ENCODE data around the gene TDRKH. TPM values are rescaled to one million over a fixed set of nuclear protein-coding genes. Genes with fewer than 3 reads are reported as not detected.

The TDRKH gene
- total and polyA plus RNA-seq, 2 of the 13 experiments (the other 11 are each of a cell fraction or from before 2014, with no cell fraction given): 3.9 to 5.4 TPM

DNA sequence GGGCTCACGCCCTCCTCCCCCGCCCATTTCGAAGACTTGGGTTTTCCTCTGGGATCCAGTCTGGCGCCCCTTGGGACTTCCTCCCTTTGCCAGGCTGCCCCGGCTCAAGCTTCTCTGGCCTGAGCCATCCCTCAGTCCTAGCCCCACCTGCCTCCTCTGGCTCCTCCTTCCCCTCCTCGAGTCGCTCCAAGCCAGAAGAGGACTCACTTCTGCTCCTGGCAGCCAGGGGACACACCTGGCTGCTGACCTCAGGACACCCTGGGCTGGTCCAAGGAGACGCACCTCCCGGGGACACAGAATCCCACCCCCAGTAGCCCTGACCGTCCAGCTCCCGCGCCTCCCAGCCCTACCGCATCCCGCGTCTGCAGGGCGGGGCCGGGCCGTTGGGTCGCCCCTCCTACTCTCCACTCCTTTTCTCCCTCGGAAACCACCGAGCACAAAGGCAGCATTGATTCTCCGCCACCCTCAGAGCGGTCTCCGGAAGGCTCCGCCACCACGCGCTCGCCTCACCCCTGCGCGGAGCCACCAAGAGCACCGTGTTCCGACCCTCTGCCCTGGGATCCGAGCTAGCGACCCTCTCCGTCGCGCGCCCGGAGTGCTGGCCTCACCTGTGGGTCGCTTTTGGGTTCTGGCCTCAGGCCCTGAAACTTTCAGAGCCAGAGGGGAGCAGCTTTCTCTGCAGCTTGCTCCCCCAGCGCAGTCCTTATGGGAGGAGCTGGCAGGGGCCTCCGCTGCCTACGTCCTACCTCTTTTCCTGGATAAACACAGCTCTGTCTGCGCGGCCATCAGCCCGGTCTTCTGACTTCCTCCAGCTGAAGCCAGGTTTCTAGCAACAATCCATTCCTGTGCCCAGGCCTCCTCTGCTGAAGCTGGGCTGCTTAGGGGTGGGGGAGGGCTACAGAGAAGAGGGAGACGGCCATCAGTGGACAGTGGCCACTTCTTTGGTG lies 49.4 kb upstream of the TDRKH start, which contains the start of gene C2CD4D (continued):
- TF ChIP-seq, protein P1, sequence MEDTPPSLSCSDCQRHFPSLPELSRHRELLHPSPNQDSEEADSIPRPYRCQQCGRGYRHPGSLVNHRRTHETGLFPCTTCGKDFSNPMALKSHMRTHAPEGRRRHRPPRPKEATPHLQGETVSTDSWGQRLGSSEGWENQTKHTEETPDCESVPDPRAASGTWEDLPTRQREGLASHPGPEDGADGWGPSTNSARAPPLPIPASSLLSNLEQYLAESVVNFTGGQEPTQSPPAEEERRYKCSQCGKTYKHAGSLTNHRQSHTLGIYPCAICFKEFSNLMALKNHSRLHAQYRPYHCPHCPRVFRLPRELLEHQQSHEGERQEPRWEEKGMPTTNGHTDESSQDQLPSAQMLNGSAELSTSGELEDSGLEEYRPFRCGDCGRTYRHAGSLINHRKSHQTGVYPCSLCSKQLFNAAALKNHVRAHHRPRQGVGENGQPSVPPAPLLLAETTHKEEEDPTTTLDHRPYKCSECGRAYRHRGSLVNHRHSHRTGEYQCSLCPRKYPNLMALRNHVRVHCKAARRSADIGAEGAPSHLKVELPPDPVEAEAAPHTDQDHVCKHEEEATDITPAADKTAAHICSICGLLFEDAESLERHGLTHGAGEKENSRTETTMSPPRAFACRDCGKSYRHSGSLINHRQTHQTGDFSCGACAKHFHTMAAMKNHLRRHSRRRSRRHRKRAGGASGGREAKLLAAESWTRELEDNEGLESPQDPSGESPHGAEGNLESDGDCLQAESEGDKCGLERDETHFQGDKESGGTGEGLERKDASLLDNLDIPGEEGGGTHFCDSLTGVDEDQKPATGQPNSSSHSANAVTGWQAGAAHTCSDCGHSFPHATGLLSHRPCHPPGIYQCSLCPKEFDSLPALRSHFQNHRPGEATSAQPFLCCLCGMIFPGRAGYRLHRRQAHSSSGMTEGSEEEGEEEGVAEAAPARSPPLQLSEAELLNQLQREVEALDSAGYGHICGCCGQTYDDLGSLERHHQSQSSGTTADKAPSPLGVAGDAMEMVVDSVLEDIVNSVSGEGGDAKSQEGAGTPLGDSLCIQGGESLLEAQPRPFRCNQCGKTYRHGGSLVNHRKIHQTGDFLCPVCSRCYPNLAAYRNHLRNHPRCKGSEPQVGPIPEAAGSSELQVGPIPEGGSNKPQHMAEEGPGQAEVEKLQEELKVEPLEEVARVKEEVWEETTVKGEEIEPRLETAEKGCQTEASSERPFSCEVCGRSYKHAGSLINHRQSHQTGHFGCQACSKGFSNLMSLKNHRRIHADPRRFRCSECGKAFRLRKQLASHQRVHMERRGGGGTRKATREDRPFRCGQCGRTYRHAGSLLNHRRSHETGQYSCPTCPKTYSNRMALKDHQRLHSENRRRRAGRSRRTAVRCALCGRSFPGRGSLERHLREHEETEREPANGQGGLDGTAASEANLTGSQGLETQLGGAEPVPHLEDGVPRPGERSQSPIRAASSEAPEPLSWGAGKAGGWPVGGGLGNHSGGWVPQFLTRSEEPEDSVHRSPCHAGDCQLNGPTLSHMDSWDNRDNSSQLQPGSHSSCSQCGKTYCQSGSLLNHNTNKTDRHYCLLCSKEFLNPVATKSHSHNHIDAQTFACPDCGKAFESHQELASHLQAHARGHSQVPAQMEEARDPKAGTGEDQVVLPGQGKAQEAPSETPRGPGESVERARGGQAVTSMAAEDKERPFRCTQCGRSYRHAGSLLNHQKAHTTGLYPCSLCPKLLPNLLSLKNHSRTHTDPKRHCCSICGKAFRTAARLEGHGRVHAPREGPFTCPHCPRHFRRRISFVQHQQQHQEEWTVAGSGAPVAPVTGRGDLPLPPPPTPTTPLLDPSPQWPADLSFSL (CRISPR knock-in tag; IDR thresholded peaks at IDR 0.05): no peak
- TF ChIP-seq AGO2 (optimal IDR thresholded peaks at IDR 0.05; ENCODE audit: low read depth, low read length) (peak; percentile 44), ZBTB3 (CRISPR knock-in tag; IDR thresholded peaks at IDR 0.05; ENCODE audit: borderline replicate concordance, low read depth) (no peak), PCBP1 (IDR thresholded peaks at IDR 0.05; ENCODE audit: borderline replicate concordance, low read depth, low read length) (no peak), NFE2L1 (CRISPR knock-in tag; IDR thresholded peaks at IDR 0.05; ENCODE audit: borderline replicate concordance) (no peak), HCFC1 (IDR thresholded peaks at IDR 0.05; ENCODE audit: low read depth, low read length) (no peak), KDM2A (CRISPR knock-in tag; IDR thresholded peaks at IDR 0.05; ENCODE audit: borderline replicate concordance, low read depth) (peak; percentile 71)
- TF ChIP-seq, protein P2, sequence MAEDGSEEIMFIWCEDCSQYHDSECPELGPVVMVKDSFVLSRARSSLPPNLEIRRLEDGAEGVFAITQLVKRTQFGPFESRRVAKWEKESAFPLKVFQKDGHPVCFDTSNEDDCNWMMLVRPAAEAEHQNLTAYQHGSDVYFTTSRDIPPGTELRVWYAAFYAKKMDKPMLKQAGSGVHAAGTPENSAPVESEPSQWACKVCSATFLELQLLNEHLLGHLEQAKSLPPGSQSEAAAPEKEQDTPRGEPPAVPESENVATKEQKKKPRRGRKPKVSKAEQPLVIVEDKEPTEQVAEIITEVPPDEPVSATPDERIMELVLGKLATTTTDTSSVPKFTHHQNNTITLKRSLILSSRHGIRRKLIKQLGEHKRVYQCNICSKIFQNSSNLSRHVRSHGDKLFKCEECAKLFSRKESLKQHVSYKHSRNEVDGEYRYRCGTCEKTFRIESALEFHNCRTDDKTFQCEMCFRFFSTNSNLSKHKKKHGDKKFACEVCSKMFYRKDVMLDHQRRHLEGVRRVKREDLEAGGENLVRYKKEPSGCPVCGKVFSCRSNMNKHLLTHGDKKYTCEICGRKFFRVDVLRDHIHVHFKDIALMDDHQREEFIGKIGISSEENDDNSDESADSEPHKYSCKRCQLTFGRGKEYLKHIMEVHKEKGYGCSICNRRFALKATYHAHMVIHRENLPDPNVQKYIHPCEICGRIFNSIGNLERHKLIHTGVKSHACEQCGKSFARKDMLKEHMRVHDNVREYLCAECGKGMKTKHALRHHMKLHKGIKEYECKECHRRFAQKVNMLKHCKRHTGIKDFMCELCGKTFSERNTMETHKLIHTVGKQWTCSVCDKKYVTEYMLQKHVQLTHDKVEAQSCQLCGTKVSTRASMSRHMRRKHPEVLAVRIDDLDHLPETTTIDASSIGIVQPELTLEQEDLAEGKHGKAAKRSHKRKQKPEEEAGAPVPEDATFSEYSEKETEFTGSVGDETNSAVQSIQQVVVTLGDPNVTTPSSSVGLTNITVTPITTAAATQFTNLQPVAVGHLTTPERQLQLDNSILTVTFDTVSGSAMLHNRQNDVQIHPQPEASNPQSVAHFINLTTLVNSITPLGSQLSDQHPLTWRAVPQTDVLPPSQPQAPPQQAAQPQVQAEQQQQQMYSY (CRISPR knock-in tag; IDR thresholded peaks at IDR 0.05): no peak
- TF ChIP-seq, protein P3, sequence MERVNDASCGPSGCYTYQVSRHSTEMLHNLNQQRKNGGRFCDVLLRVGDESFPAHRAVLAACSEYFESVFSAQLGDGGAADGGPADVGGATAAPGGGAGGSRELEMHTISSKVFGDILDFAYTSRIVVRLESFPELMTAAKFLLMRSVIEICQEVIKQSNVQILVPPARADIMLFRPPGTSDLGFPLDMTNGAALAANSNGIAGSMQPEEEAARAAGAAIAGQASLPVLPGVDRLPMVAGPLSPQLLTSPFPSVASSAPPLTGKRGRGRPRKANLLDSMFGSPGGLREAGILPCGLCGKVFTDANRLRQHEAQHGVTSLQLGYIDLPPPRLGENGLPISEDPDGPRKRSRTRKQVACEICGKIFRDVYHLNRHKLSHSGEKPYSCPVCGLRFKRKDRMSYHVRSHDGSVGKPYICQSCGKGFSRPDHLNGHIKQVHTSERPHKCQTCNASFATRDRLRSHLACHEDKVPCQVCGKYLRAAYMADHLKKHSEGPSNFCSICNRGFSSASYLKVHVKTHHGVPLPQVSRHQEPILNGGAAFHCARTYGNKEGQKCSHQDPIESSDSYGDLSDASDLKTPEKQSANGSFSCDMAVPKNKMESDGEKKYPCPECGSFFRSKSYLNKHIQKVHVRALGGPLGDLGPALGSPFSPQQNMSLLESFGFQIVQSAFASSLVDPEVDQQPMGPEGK (CRISPR knock-in tag; IDR thresholded peaks at IDR 0.05): no peak
- TF ChIP-seq, protein P4, sequence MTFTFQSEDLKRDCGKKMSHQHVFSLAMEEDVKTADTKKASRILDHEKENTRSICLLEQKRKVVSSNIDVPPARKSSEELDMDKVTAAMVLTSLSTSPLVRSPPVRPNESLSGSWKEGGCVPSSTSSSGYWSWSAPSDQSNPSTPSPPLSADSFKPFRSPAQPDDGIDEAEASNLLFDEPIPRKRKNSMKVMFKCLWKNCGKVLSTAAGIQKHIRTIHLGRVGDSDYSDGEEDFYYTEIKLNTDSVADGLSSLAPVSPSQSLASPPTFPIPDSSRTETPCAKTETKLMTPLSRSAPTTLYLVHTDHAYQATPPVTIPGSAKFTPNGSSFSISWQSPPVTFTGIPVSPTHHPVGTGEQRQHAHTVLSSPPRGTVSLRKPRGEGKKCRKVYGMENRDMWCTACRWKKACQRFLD (CRISPR knock-in tag; IDR thresholded peaks at IDR 0.05; ENCODE audit: borderline replicate concordance): no peak
- TF ChIP-seq, protein P5, sequence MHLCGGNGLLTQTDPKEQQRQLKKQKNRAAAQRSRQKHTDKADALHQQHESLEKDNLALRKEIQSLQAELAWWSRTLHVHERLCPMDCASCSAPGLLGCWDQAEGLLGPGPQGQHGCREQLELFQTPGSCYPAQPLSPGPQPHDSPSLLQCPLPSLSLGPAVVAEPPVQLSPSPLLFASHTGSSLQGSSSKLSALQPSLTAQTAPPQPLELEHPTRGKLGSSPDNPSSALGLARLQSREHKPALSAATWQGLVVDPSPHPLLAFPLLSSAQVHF (CRISPR knock-in tag; IDR thresholded peaks at IDR 0.05): no peak
